ENCODE data around the gene SMC4. TPM values are rescaled to one million over a fixed set of nuclear protein-coding genes. Genes with fewer than 3 reads are reported as not detected.

The SMC4 gene
- total RNA-seq, 2 experiments from 2014 or later = 292 to 300 TPM

- Mint-ChIP-seq H3K9me3 (ENCODE audit: insufficient read depth) (no peaks in the 10 kb centered on the region), H3K4me3 (no peak overlapping the region), H3K27ac (no peak overlapping the region), H3K27me3 (ENCODE audit: low read depth) (peaks cover 26% of the 10 kb centered on the region), H3K36me3 (ENCODE audit: low read depth) (no peaks in the 10 kb centered on the region), H3K4me1 (ENCODE audit: low read depth) (no peaks in the 10 kb centered on the region)
- CTCF ChIA-PET = interaction anchor here (1.0 kb wide), 1 partner anchor 580 kb away, joined by 5 read pairs; no protein-coding TSS in a partner anchor
- POLR2A ChIA-PET = no interaction called here
- ATAC-seq = no peak
- no peak for DNase-seq
Measured at GRCh38 chr3:160464321-160464720, 64.9 kb downstream of the SMC4 start.

GRCh38 chr3:160464971-160465370 is 65.5 kb downstream of the SMC4 start:
- ATAC-seq (no peak), DNase-seq (no peak)
- no peak overlapping the region for H3K4me3 Mint-ChIP-seq
- H3K36me3 Mint-ChIP-seq (ENCODE audit: low read depth) = peaks cover 2% of the 10 kb centered on the region
- ChIA-PET CTCF (interaction anchor here (1.0 kb wide), 1 partner anchor 580 kb away, joined by 5 read pairs; no protein-coding TSS in a partner anchor), POLR2A (no interaction called here)
- H3K27ac Mint-ChIP-seq = no peak overlapping the region
- H3K27me3 Mint-ChIP-seq (ENCODE audit: low read depth) = peaks cover 26% of the 10 kb centered on the region
- peaks cover 5% of the 10 kb centered on the region for H3K9me3 Mint-ChIP-seq (ENCODE audit: insufficient read depth)
- no peaks in the 10 kb centered on the region for H3K4me1 Mint-ChIP-seq (ENCODE audit: low read depth)

- Mint-ChIP-seq H3K27ac (no peak overlapping the region), H3K4me3 (no peak overlapping the region), H3K4me1 (ENCODE audit: low read depth) (no peaks in the 10 kb centered on the region), H3K36me3 (ENCODE audit: low read depth) (peaks cover 3% of the 10 kb centered on the region), H3K27me3 (ENCODE audit: low read depth) (peaks cover 19% of the 10 kb centered on the region), H3K9me3 (ENCODE audit: insufficient read depth) (peaks cover 5% of the 10 kb centered on the region)
- ATAC-seq (no peak), DNase-seq (no peak)
- POLR2A ChIA-PET = no interaction called here
- CTCF ChIA-PET = no interaction called here
Measured at GRCh38 chr3:160470181-160470580, 70.7 kb downstream of the SMC4 start.

DNA sequence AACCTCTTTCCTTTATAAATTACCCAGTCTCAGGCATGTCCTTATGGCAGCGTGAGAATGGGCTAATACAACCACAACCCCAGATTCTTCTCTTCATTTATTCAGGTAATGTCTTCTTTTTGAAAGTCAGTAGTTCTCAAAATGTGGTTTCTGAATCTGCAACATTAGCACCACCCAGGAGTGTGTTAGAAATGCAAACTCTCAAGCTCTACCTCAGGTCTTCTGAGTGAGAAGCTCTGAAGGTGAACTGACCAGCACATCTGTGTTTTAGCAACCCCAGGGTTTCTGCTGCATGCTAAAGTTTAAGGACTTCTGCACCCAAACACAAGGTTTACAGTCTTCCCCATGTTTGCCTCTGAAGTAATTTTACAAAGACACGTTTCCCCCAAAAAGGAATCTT is 72.4 kb downstream of the SMC4 start:
- ATAC-seq (no peak), DNase-seq (no peak)
- H3K4me1 Mint-ChIP-seq (ENCODE audit: low read depth) = no peaks in the 10 kb centered on the region
- H3K4me3 Mint-ChIP-seq = no peak overlapping the region
- peaks cover 3% of the 10 kb centered on the region for H3K36me3 Mint-ChIP-seq (ENCODE audit: low read depth)
- peaks cover 5% of the 10 kb centered on the region for H3K9me3 Mint-ChIP-seq (ENCODE audit: insufficient read depth)
- no peak overlapping the region for H3K27ac Mint-ChIP-seq
- peaks cover 22% of the 10 kb centered on the region for H3K27me3 Mint-ChIP-seq (ENCODE audit: low read depth)
- CTCF ChIA-PET = no interaction called here
- POLR2A ChIA-PET = no interaction called here

DNA sequence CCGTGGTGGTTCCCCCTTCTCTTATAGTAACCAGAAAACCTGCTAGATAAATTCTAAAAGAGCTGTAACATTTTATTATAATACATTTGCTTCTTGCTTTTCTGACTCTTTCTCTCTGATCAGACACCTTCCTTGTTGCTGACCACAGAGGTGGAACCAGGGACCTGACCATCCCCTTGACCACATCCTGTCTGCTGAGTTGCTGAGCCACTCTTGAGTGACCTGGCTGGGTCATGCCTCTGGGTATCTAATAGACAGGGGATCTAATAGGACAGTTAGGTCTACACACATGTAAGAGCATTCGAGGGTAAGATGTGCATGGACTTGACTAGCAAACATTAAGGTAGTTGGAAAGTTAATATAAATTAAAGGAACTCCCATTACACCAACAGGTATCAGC is 72.9 kb downstream of the SMC4 start:
- peaks cover 18% of the 10 kb centered on the region for H3K27me3 Mint-ChIP-seq (ENCODE audit: low read depth)
- H3K36me3 Mint-ChIP-seq (ENCODE audit: low read depth) = peaks cover 3% of the 10 kb centered on the region
- ChIA-PET POLR2A (no interaction called here), CTCF (no interaction called here)
- no peak overlapping the region for H3K4me3 Mint-ChIP-seq
- no peak overlapping the region for H3K27ac Mint-ChIP-seq
- ATAC-seq = no peak
- peaks cover 5% of the 10 kb centered on the region for H3K9me3 Mint-ChIP-seq (ENCODE audit: insufficient read depth)
- H3K4me1 Mint-ChIP-seq (ENCODE audit: low read depth) = no peaks in the 10 kb centered on the region
- no peak for DNase-seq

DNA sequence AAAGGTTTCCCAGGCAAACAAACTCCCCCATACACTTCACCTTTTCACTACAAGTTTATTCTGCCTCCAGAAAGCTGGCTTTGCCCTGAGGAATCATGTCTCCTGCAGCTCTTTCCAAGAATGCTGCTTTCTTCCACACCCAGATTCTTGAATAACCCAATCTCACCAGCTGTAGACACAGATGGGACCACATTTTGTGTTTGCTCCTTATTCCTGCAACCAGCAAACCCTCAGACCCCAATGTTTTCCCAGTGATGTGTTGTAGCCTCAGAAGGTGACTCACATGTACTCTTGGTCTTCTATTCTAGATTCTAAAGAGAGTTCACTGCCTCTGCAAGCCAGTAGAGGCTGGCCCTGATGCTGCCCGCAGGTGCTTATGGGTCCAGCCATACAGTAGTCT is 73.8 kb downstream of the SMC4 start:
- no peak overlapping the region for H3K4me3 Mint-ChIP-seq
- H3K27ac Mint-ChIP-seq = no peak overlapping the region
- H3K36me3 Mint-ChIP-seq (ENCODE audit: low read depth) = peaks cover 3% of the 10 kb centered on the region
- ATAC-seq (no peak), DNase-seq (no peak)
- ChIA-PET CTCF (no interaction called here), POLR2A (no interaction called here)
- peaks cover 5% of the 10 kb centered on the region for H3K9me3 Mint-ChIP-seq (ENCODE audit: insufficient read depth)
- H3K27me3 Mint-ChIP-seq (ENCODE audit: low read depth) = peaks cover 18% of the 10 kb centered on the region
- peaks cover 2% of the 10 kb centered on the region for H3K4me1 Mint-ChIP-seq (ENCODE audit: low read depth)

DNA sequence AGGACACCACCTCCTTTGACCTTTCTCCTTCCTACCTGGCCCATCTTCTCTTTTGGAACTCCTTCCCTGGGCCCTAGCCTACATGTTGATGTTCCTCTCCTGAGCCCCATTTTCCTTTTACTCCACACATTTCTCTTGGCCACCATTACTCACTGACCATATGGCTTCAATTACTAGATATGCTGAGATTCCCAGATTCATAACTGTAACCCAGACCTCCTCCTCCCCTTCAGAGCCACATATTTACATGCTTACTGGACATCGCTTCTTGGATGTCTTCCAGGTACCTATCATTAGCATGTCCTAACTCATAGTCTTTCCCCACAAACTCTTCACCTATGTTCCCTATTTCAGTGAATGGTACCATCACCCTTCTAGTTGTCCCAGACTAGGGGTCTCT is 74.5 kb downstream of the SMC4 start:
- DNase-seq (no peak), ATAC-seq (no peak)
- Mint-ChIP-seq H3K27me3 (ENCODE audit: low read depth) (peaks cover 15% of the 10 kb centered on the region), H3K9me3 (ENCODE audit: insufficient read depth) (peaks cover 5% of the 10 kb centered on the region), H3K27ac (no peak overlapping the region), H3K4me1 (ENCODE audit: low read depth) (peaks cover 2% of the 10 kb centered on the region), H3K4me3 (no peak overlapping the region), H3K36me3 (ENCODE audit: low read depth) (peaks cover 3% of the 10 kb centered on the region)
- ChIA-PET POLR2A (no interaction called here), CTCF (no interaction called here)

- ChIA-PET POLR2A (no interaction called here), CTCF (no interaction called here)
- Mint-ChIP-seq H3K4me3 (no peak overlapping the region), H3K4me1 (ENCODE audit: low read depth) (peaks cover 2% of the 10 kb centered on the region), H3K9me3 (ENCODE audit: insufficient read depth) (peaks cover 5% of the 10 kb centered on the region), H3K27me3 (ENCODE audit: low read depth) (peaks cover 13% of the 10 kb centered on the region), H3K27ac (no peak overlapping the region), H3K36me3 (ENCODE audit: low read depth) (peaks cover 3% of the 10 kb centered on the region)
- ATAC-seq (no peak), DNase-seq (no peak)
Measured at GRCh38 chr3:160474416-160474838, 75.0 kb downstream of the SMC4 start.

- Mint-ChIP-seq H3K36me3 (ENCODE audit: low read depth) (peaks cover 1% of the 10 kb centered on the region), H3K9me3 (ENCODE audit: insufficient read depth) (no peaks in the 10 kb centered on the region), H3K27ac (no peak overlapping the region), H3K4me1 (ENCODE audit: low read depth) (peaks cover 2% of the 10 kb centered on the region), H3K27me3 (ENCODE audit: low read depth) (peaks cover 13% of the 10 kb centered on the region), H3K4me3 (no peak overlapping the region)
- ATAC-seq = no peak
- ChIA-PET CTCF (no interaction called here), POLR2A (no interaction called here)
- no peak for DNase-seq
Measured at GRCh38 chr3:160475153-160475552, 75.7 kb downstream of the SMC4 start.

GRCh38 chr3:160475884-160476283 is 76.4 kb downstream of the SMC4 start:
- H3K27ac Mint-ChIP-seq = no peak overlapping the region
- peaks cover 13% of the 10 kb centered on the region for H3K27me3 Mint-ChIP-seq (ENCODE audit: low read depth)
- H3K9me3 Mint-ChIP-seq (ENCODE audit: insufficient read depth) = no peaks in the 10 kb centered on the region
- ChIA-PET POLR2A (no interaction called here), CTCF (no interaction called here)
- H3K4me1 Mint-ChIP-seq (ENCODE audit: low read depth) = peaks cover 2% of the 10 kb centered on the region
- no peak overlapping the region for H3K4me3 Mint-ChIP-seq
- no peak for ATAC-seq
- H3K36me3 Mint-ChIP-seq (ENCODE audit: low read depth) = peaks cover 1% of the 10 kb centered on the region
- DNase-seq = no peak

GRCh38 chr3:160477750-160478149 is 78.3 kb downstream of the SMC4 start:
- H3K27ac Mint-ChIP-seq = no peak overlapping the region
- DNase-seq = no peak
- H3K36me3 Mint-ChIP-seq (ENCODE audit: low read depth) = no peaks in the 10 kb centered on the region
- no peak overlapping the region for H3K4me3 Mint-ChIP-seq
- peaks cover 2% of the 10 kb centered on the region for H3K4me1 Mint-ChIP-seq (ENCODE audit: low read depth)
- ChIA-PET CTCF (no interaction called here), POLR2A (no interaction called here)
- H3K9me3 Mint-ChIP-seq (ENCODE audit: insufficient read depth) = no peaks in the 10 kb centered on the region
- H3K27me3 Mint-ChIP-seq (ENCODE audit: low read depth) = peaks cover 9% of the 10 kb centered on the region
- ATAC-seq = no peak

GRCh38 chr3:160478338-160478737 is 78.9 kb downstream of the SMC4 start:
- H3K27me3 Mint-ChIP-seq (ENCODE audit: low read depth) = peaks cover 9% of the 10 kb centered on the region
- H3K4me3 Mint-ChIP-seq = no peak overlapping the region
- DNase-seq (no peak), ATAC-seq (no peak)
- H3K36me3 Mint-ChIP-seq (ENCODE audit: low read depth) = no peaks in the 10 kb centered on the region
- H3K4me1 Mint-ChIP-seq (ENCODE audit: low read depth) = peaks cover 2% of the 10 kb centered on the region
- ChIA-PET CTCF (no interaction called here), POLR2A (no interaction called here)
- H3K27ac Mint-ChIP-seq = no peak overlapping the region
- no peaks in the 10 kb centered on the region for H3K9me3 Mint-ChIP-seq (ENCODE audit: insufficient read depth)

DNA sequence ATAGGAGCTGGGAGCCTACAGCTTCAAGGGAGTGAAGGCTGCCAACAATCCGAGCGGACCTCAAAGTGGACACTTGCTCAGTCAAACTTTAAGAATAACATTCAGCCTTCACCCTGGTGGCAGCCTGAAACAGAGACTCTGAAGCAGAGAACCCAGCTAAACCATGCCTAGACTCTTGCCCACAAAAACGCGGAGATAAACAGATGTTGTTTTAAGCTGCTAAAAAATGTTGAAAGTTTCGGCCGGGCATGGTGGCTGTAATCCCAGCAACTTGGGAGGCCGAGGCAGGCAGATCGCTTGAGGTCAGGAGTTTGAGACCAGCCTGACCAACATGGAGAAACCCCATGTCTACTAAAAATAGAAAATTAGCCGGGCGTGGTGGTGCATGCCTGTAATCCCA is 79.9 kb downstream of the SMC4 start:
- Mint-ChIP-seq H3K27me3 (ENCODE audit: low read depth) (peaks cover 9% of the 10 kb centered on the region), H3K27ac (no peak overlapping the region)
- CTCF ChIA-PET = no interaction called here

More for the DNA sequence above, 79.9 kb downstream of the SMC4 start:
- H3K9me3 Mint-ChIP-seq (ENCODE audit: insufficient read depth) = no peaks in the 10 kb centered on the region
- POLR2A ChIA-PET = no interaction called here
- DNase-seq = no peak
- H3K4me1 Mint-ChIP-seq (ENCODE audit: low read depth) = peaks cover 2% of the 10 kb centered on the region
- ATAC-seq = no peak
- no peak overlapping the region for H3K4me3 Mint-ChIP-seq
- H3K36me3 Mint-ChIP-seq (ENCODE audit: low read depth) = no peaks in the 10 kb centered on the region

Measured in activated CD8-positive, alpha-beta T cell treated with anti-CD3 and anti-CD28 coated beads, Interleukin-2, amount 10 ng/mL, durations not matched to agents 7 days and 5 days (primary cell).